Calu3 (cell line): ENCODE measurements around the gene HIGD1C. TPM values are rescaled to one million over a fixed set of nuclear protein-coding genes. Genes with fewer than 3 reads are reported as not detected.
"Not testable (repeated sequence)": the region's sequence is repeated elsewhere in the genome, so short reads cannot be mapped to it uniquely, and the experiment has no call there.

Experiments
- BruUV-seq: library from RNA; stranded (reverse); fragments of 400-500 nt; replicated peaks from 2 replicates; lab custom pipeline; 2021; lab: Mats Ljungman, UMichigan
- CTCF ChIA-PET: fragments of 300-600 bp; sonication (Branson Sonifier 250); formaldehyde crosslinking; loops from one replicate; lab custom pipeline; 2022; ENCODE audit warnings: antibody characterized with exemption; lab: Charles Lee
- DNase-seq: peaks from one replicate; pipeline ENCODE4 v3.0.0; 2022
- H3K27ac Mint-ChIP-seq: one replicate; pipeline ENCODE4 v1.8.0; 2022; ENCODE audit warnings: mixed read lengths; ENCODE audit not compliant: unreplicated experiment
- H3K27me3 Mint-ChIP-seq: one replicate; pipeline ENCODE4 v1.8.0; 2022; ENCODE audit warnings: mixed read lengths; ENCODE audit not compliant: unreplicated experiment
- H3K36me3 Mint-ChIP-seq: one replicate; pipeline ENCODE4 v1.8.0; 2022; ENCODE audit warnings: mild to moderate bottlenecking, moderate library complexity, mixed read lengths; ENCODE audit not compliant: insufficient read depth, unreplicated experiment
- H3K4me1 Mint-ChIP-seq: one replicate; pipeline ENCODE4 v1.8.0; 2022; ENCODE audit warnings: mild to moderate bottlenecking, low read depth, mixed read lengths; ENCODE audit not compliant: unreplicated experiment
- H3K4me3 Mint-ChIP-seq: one replicate; pipeline ENCODE4 v1.8.0; 2022; ENCODE audit warnings: mild to moderate bottlenecking, low read depth, moderate library complexity, mixed read lengths; ENCODE audit not compliant: unreplicated experiment
- H3K9me3 Mint-ChIP-seq: one replicate; pipeline ENCODE4 v1.8.0; 2022; ENCODE audit warnings: low read depth, mixed read lengths; ENCODE audit not compliant: unreplicated experiment
- intact Hi-C: fragments of 100-400 bp; cut with micrococcal nuclease; formaldehyde crosslinking; loops from one replicate; pipeline ENCODE4 v1.10.0; 2022; ENCODE audit not compliant: unreplicated experiment
- total RNA-seq: library from RNA; stranded (reverse); gene quantifications from 2 replicates; pipeline ENCODE4 v1.2.3, GENCODE V29; 2022
- TF ChIP-seq, protein P1 (sequence below): fragments of 200-600 bp; IDR thresholded peaks from one replicate; pipeline ENCODE4 v1.8.0; 2022; ENCODE audit warnings: antibody characterized with exemption; ENCODE audit not compliant: unreplicated experiment

Gene HIGD1C
- total RNA-seq, 1 experiment from 2014 or later = not detected

DNA sequence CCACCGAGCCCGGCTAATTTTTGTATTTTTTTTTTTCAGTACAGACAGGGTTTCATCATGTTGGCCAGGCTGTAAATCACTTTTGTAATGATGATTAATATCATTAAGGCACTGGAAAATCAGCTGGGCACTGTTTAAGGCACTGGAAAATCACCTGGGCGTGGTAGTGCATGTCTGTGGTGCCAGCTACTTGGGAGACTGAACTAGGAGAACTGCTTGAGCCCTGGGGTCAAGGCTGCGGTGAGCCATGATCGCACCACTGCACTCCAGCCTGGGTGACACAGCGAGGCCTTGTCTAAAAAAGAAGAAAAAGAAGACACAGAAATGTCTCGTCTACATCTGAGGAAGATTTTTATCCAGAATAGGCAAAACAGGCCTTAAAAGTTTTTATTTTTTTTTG is 61.1 kb downstream of the HIGD1C start:
- Mint-ChIP-seq H3K4me1 (no peaks in the 10 kb centered on the region), H3K27me3 (no peaks in the 10 kb centered on the region)
- CTCF ChIA-PET = no interaction called here

DNA sequence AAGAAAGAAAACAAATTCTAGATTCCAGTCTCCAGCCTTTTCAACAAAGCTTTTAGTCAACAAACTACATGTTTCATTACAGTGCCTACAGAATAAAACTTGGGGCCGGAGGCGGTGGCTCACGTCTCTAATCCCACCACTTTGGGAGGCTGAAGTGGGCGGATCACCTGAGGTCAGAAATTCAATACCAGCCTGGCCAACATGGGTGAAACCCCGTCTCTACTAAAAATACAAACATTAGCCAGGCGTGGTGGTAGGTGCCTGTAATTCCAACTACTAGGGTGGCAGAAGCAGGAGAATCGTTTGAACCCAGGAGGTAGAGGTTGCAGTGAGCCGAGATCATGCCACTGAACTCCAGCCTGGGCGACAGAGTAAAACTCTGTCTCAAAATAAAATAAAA is 62.1 kb downstream of the HIGD1C start:
- H3K4me1 Mint-ChIP-seq, H3K4me3 Mint-ChIP-seq, CTCF ChIA-PET, BruUV-seq, H3K9me3 Mint-ChIP-seq, H3K36me3 Mint-ChIP-seq, H3K27ac Mint-ChIP-seq, intact Hi-C loops, H3K27me3 Mint-ChIP-seq, DNase-seq: not testable (repeated sequence)

More for the DNA sequence above, 61.1 kb downstream of the HIGD1C start:
- no peaks in the 10 kb centered on the region for H3K36me3 Mint-ChIP-seq
- no peak for DNase-seq
- H3K4me3 Mint-ChIP-seq = no peak overlapping the region
- no peaks in the 10 kb centered on the region for H3K9me3 Mint-ChIP-seq
- intact Hi-C loops = no loop called here
- no TSS peak for BruUV-seq
- TF ChIP-seq, protein P1, sequence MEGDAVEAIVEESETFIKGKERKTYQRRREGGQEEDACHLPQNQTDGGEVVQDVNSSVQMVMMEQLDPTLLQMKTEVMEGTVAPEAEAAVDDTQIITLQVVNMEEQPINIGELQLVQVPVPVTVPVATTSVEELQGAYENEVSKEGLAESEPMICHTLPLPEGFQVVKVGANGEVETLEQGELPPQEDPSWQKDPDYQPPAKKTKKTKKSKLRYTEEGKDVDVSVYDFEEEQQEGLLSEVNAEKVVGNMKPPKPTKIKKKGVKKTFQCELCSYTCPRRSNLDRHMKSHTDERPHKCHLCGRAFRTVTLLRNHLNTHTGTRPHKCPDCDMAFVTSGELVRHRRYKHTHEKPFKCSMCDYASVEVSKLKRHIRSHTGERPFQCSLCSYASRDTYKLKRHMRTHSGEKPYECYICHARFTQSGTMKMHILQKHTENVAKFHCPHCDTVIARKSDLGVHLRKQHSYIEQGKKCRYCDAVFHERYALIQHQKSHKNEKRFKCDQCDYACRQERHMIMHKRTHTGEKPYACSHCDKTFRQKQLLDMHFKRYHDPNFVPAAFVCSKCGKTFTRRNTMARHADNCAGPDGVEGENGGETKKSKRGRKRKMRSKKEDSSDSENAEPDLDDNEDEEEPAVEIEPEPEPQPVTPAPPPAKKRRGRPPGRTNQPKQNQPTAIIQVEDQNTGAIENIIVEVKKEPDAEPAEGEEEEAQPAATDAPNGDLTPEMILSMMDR = no peak
- H3K27ac Mint-ChIP-seq = no peak overlapping the region

DNA sequence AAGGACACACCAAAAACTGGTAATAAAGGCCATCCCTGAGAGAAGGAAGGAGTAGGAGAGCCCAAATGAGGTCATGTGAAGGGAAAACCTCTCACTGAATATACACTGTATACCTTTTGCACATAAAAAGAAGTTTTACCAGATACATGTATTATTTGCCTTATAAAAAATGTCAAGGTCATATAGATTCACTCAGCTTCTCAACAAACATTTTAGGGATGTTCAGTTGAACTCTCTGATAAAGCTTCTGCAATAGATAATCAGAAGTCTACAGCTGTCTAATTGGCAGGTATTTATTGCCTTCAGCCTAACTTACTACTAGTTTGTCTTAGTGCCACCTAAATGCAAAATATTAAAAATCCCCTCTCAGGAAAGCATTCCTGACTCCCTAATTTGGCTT is 65.1 kb downstream of the HIGD1C start:
- no peaks in the 10 kb centered on the region for H3K36me3 Mint-ChIP-seq
- no peak for DNase-seq
- TF ChIP-seq, protein P1 = no peak
- intact Hi-C loops = no loop called here
- no peaks in the 10 kb centered on the region for H3K9me3 Mint-ChIP-seq
- H3K27me3 Mint-ChIP-seq = no peaks in the 10 kb centered on the region
- CTCF ChIA-PET = interaction anchor here (0.6 kb wide), 1 partner anchor 192 kb away, joined by 5 read pairs; no protein-coding TSS in a partner anchor
- H3K4me3 Mint-ChIP-seq = no peak overlapping the region
- H3K27ac Mint-ChIP-seq = no peak overlapping the region
- BruUV-seq = no TSS peak
- no peaks in the 10 kb centered on the region for H3K4me1 Mint-ChIP-seq

DNA sequence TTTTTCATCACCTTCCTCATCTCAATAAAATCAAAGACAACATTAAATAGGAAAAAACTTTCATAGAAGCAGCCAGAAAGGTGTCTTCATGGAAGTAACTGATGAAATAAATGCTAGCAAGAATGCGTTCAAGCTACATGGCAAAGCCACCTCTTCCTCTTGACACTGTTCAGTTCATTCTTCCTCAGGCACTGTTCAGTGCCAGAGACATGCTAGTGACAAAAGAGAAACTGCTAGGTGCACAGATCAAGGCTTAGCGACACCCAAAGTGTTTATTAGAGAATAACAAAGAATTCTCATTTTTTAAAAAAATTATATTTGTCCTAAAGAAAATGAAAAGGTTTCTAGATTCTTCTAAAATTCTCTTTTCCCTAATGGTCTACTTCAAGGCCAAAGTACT is 66.6 kb downstream of the HIGD1C start:
- Mint-ChIP-seq H3K4me3 (no peak overlapping the region), H3K4me1 (no peaks in the 10 kb centered on the region), H3K27ac (no peak overlapping the region), H3K36me3 (peaks cover under 1% of the 10 kb centered on the region), H3K27me3 (no peaks in the 10 kb centered on the region), H3K9me3 (no peaks in the 10 kb centered on the region)
- intact Hi-C loops = no loop called here
- CTCF ChIA-PET = no interaction called here
- DNase-seq = no peak
- TF ChIP-seq, protein P1 = no peak
- BruUV-seq = no TSS peak

DNA sequence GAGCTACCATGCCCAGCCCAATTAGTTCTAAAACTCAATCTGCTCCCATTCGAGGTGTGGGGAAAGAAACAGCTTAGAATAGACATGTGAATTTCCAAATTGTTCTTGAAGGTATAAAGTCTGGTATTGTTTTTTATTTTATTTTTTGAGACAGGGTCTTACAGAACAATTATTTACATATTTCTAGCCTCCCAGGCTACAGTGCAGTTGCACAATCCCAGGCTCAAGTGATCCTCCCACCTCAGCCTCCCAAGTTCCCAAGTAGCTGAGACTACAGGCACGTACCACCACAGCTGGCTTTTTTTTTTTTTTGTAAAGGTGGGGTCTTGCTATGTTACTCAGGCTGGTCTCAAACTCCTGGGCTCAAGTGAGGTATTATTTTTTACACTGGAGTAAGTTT is 67.6 kb downstream of the HIGD1C start:
- no peaks in the 10 kb centered on the region for H3K4me1 Mint-ChIP-seq
- TF ChIP-seq, protein P1 = no peak
- peaks cover 11% of the 10 kb centered on the region for H3K36me3 Mint-ChIP-seq
- H3K4me3 Mint-ChIP-seq = no peak overlapping the region
- no peaks in the 10 kb centered on the region for H3K9me3 Mint-ChIP-seq
- intact Hi-C loops = loop anchor here (10.0 kb wide), 1 partner anchor 95 kb away; a partner anchor contains a TSS
- H3K27me3 Mint-ChIP-seq = no peaks in the 10 kb centered on the region
- CTCF ChIA-PET = no interaction called here
- no peak for DNase-seq
- no peak overlapping the region for H3K27ac Mint-ChIP-seq
- BruUV-seq = no TSS peak
